AG04449 (cell line): ENCODE measurements around the gene IL31RA.

ENCODE experiments used
- CTCF ChIA-PET: fragments of 350-600 bp; formaldehyde crosslinking; extraction: SDS; loops from one replicate; lab custom pipeline; 2021; ENCODE audit warnings: antibody characterized with exemption; lab: Yijun Ruan, JAX
- POLR2A ChIA-PET: fragments of 400-600, 350-600 bp; formaldehyde crosslinking; extraction: SDS; loops from one replicate; lab custom pipeline; 2020; ENCODE audit warnings: antibody characterized with exemption, inconsistent platforms; lab: Yijun Ruan, JAX
- DNase-seq: peaks from one replicate; pipeline ENCODE4 v3.0.0-alpha.2; 2010; ENCODE audit warnings: low read depth, low spot score
- H3K4me3 ChIP-seq: 2 replicates; pipeline ENCODE4 v1.5.1; 2011; ENCODE audit warnings: low read depth, mild to moderate bottlenecking, control low read depth, low read length
- CTCF ChIP-seq: IDR thresholded peaks from one replicate; pipeline ENCODE4 v1.5.1; 2011; ENCODE audit warnings: mild to moderate bottlenecking, moderate library complexity, low read length, control low read depth, inconsistent platforms; ENCODE audit not compliant: insufficient read depth; ENCODE audit errors: missing control alignments

Gene IL31RA

GRCh38 chr5:55823151-55823796, 27.9 kb upstream of the IL31RA start:
- no peak for TF ChIP-seq CTCF
- no peak overlapping the region for H3K4me3 ChIP-seq
- ChIA-PET CTCF (no interaction called here), POLR2A (no interaction called here)
- no peak for DNase-seq

- DNase-seq: no peak
- no peak overlapping the region for H3K4me3 ChIP-seq
- CTCF ChIA-PET: no interaction called here
- no peak for TF ChIP-seq CTCF
- POLR2A ChIA-PET: no interaction called here
Observed at GRCh38 chr5:55829956-55830355, 21.2 kb upstream of the IL31RA start.

GRCh38 chr5:55832446-55832845, 18.7 kb upstream of the IL31RA start:
- no peak overlapping the region for H3K4me3 ChIP-seq
- ChIA-PET POLR2A (no interaction called here), CTCF (no interaction called here)
- TF ChIP-seq CTCF: no peak
- DNase-seq: no peak

GRCh38 chr5:55836191-55836590, 15.0 kb upstream of the IL31RA start:
- no peak for DNase-seq
- POLR2A ChIA-PET: no interaction called here
- TF ChIP-seq CTCF: no peak
- H3K4me3 ChIP-seq: no peak overlapping the region
- CTCF ChIA-PET: no interaction called here

GRCh38 chr5:55841976-55842375, 9.2 kb upstream of the IL31RA start:
- DNase-seq: no peak
- TF ChIP-seq CTCF: no peak
- H3K4me3 ChIP-seq: no peak overlapping the region
- ChIA-PET POLR2A (no interaction called here), CTCF (no interaction called here)

GRCh38 chr5:55847837-55848236, 3.3 kb upstream of the IL31RA start:
- ChIA-PET CTCF (no interaction called here), POLR2A (no interaction called here)
- no peak for DNase-seq
- no peak overlapping the region for H3K4me3 ChIP-seq
- TF ChIP-seq CTCF: no peak
